ENCODE measurements around the gene NDST1. TPM values are rescaled to one million over a fixed set of nuclear protein-coding genes. Genes with fewer than 3 reads are reported as not detected.

The NDST1 gene
- total and polyA plus RNA-seq, 2 of the 8 experiments (the other 6 are each of a cell fraction or from before 2014, with no cell fraction given), result 27.0 to 72.0 TPM

GRCh38 chr5:150574818-150575547, 67.1 kb downstream of the NDST1 start:
- H3K56ac ChIP-seq (replicated peaks; ENCODE audit: insufficient read length, low read depth, low read length), result no peak overlapping the region
- H4K8ac ChIP-seq (ENCODE audit: extremely low read depth, insufficient read depth, low read length), result peak overlapping the region; percentile 88; the same call in 1 of the 2 replicates
- ChIA-PET POLR2A (ENCODE audit: partially characterized antibody) (interaction anchor here (0.9 to 1.9 kb wide), 3 partner anchors 11 to 15 kb away, joined by 3 to 5 read pairs (median 3); no protein-coding TSS in a partner anchor), CTCF (ENCODE audit: partially characterized antibody) (interaction anchor here (0.7 to 9.1 kb wide), 26 partner anchors 9 to 271 kb away, joined by 3 to 98 read pairs (median 4); partner anchors contain the start of genes IRGM, MYOZ3, RBM22 and SYNPO)
- H2BK20ac ChIP-seq (ENCODE audit: low read length), result no peak overlapping the region
- H3K79me2 ChIP-seq (ENCODE audit: control insufficient read depth in 1 of 2, insufficient read depth in 2 of 2, low read length in 2 of 2), result no peaks in the 10 kb centered on the region
- no peak overlapping the region for H3K4ac ChIP-seq (replicated peaks; ENCODE audit: insufficient read length, low read depth, low read length)
- no peak overlapping the region for H4K91ac ChIP-seq (replicated peaks; ENCODE audit: insufficient read length, low read length)
- no peak overlapping the region for H3K23ac ChIP-seq (ENCODE audit: insufficient read length)
- no peak overlapping the region for H2BK120ac ChIP-seq (replicated peaks; ENCODE audit: low read depth, low read length)
- no peak overlapping the region for H2BK5ac ChIP-seq (ENCODE audit: low read depth, low read length)
- no peak overlapping the region for H3K4me2 ChIP-seq (ENCODE audit: insufficient read depth in 1 of 2, low read depth in 2 of 2, low read length in 2 of 2)
- H2BK15ac ChIP-seq (ENCODE audit: low read length), result no peak overlapping the region
- no peak overlapping the region; the same call in 1 of the 2 replicates for H3K18ac ChIP-seq (ENCODE audit: extremely low read depth, low read length)
- no peaks in the 10 kb centered on the region for H3K9me3 ChIP-seq (ENCODE audit: insufficient read depth in 2 of 2, low read depth in 1 of 2, low read length in 1 of 2)
- no peak overlapping the region; the same call in 1 of the 2 replicates for H2AFZ ChIP-seq (ENCODE audit: low read length)
- no peak overlapping the region for H3K14ac ChIP-seq (ENCODE audit: insufficient read length)
- no peaks in the 10 kb centered on the region for H3K23me2 ChIP-seq (ENCODE audit: low read depth, low read length)
- no peak overlapping the region for H2BK12ac ChIP-seq (ENCODE audit: low read depth, low read length)
- H3K79me1 ChIP-seq (ENCODE audit: low read depth, low read length), result no peaks in the 10 kb centered on the region
- H4K20me1 ChIP-seq (replicated peaks in 1 of 2; ENCODE audit: control insufficient read depth in 1 of 2, insufficient read depth in 2 of 2, low read length in 2 of 2), result peaks cover 0 to 2% of the 10 kb centered on the region in 2 experiments
- DNase-seq (ENCODE audit: low read depth in 1 of 2, low spot score in 2 of 2) (no peak), FAIRE-seq (no peak)
- no peak overlapping the region for H3K9ac ChIP-seq (replicated peaks in 1 of 4; ENCODE audit: extremely low read depth in 1 of 4, low read depth in 3 of 4, low read length in 3 of 4)
- WGBS, 2 experiments (ENCODE audit: extremely low coverage in 1 of 2, insufficient coverage in 1 of 2, insufficient read length in 1 of 2, insufficient replicate concordance in 2 of 2, low coverage in 1 of 2, low lambda C conversion rate in 2 of 2, missing lambda C conversion rate in 1 of 2), result 84% methylated on average over 10 of the region's 15 CpGs; no CpG with 5 or more reads in 1 of the 2 experiments
- H3K27ac ChIP-seq (ENCODE audit: low read depth, low read length), result no peak overlapping the region
- no peaks in the 10 kb centered on the region for H3K36me3 ChIP-seq (ENCODE audit: control insufficient read depth in 2 of 4, insufficient read depth in 4 of 4, low read length in 3 of 4)
- no peak overlapping the region for H2AK5ac ChIP-seq (ENCODE audit: low read depth, low read length)
- H3K4me1 ChIP-seq (replicated peaks in 1 of 4; ENCODE audit: control insufficient read depth in 3 of 4, insufficient read depth in 4 of 4, low read length in 3 of 4), result no peaks in the 10 kb centered on the region
- no peaks in the 10 kb centered on the region for H3K27me3 ChIP-seq (replicated peaks in 1 of 4; ENCODE audit: control insufficient read depth in 3 of 4, extremely low read depth in 1 of 4, insufficient read depth in 3 of 4, low read length in 3 of 4)
- H4K5ac ChIP-seq (ENCODE audit: insufficient read length, low read depth, low read length), result no peak overlapping the region
- no peak overlapping the region for H3K4me3 ChIP-seq (ENCODE audit: extremely low read depth in 1 of 4, insufficient read depth in 2 of 4, low read depth in 3 of 4, low read length in 4 of 4)
- no peak for TF ChIP-seq SUZ12 (IDR thresholded peaks at IDR 0.05; ENCODE audit: low read length)
- TF ChIP-seq RBBP5 (IDR thresholded peaks at IDR 0.05; ENCODE audit: borderline replicate concordance, low read depth, low read length), result no peak
- no peak for TF ChIP-seq CBX8 (IDR thresholded peaks at IDR 0.05; ENCODE audit: borderline replicate concordance, low read depth, low read length)
- TF ChIP-seq MAFK (IDR thresholded peaks at IDR 0.05; ENCODE audit: low read depth, low read length), result no peak
- TF ChIP-seq RFX5 (IDR thresholded peaks at IDR 0.05; ENCODE audit: borderline replicate concordance, low read depth, low read length), result no peak
- no peak for TF ChIP-seq BCL11A (IDR thresholded peaks at IDR 0.05; ENCODE audit: low read depth in 2 of 2, low read length in 2 of 2)
- TF ChIP-seq MAX (IDR thresholded peaks at IDR 0.05), result no peak
- TF ChIP-seq NRF1 (IDR thresholded peaks at IDR 0.05; ENCODE audit: low read depth, low read length), result no peak
- TF ChIP-seq JUND (IDR thresholded peaks at IDR 0.05; ENCODE audit: low read length), result no peak
- no peak for TF ChIP-seq ATF2 (IDR thresholded peaks at IDR 0.05; ENCODE audit: low read length)
- TF ChIP-seq EGR1 (IDR thresholded peaks at IDR 0.05; ENCODE audit: borderline replicate concordance, low read depth, low read length), result no peak
